Right kidney (tissue), 1 donor: ENCODE data around the gene MRPS34.

Experiments used
- DNase-seq: peaks from one replicate; pipeline ENCODE4 v3.0.0-alpha.2; 2016

MRPS34 gene

GRCh38 chr16:1727651-1728624, 45.0 kb downstream of the MRPS34 start:
- no peak for DNase-seq

- DNase-seq: no peak
Measured at GRCh38 chr16:1726661-1727502, 46.1 kb downstream of the MRPS34 start.

DNA sequence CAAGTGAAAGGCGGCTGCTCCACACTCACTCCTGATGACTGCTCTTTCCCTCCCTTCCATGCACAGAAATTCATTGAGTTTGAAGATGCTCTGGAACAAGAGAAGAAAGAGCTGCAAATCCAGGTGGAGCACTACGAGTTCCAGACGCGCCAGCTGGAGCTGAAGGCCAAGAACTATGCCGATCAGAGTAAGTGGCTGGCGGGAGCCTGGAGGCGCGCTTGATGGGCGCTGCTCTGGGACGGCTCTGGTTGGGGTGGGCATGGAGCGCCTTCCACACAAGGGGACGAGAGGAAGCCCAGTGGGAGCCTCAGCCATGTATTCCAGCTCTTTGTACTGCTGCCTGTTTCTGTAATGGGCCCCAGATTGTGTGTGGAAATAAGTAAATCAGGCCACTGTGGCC, 48.4 kb downstream of the MRPS34 start:
- no peak for DNase-seq

- peak; percentile 42 for DNase-seq
Measured at GRCh38 chr16:1723450-1724147, 49.3 kb downstream of the MRPS34 start.
